GM10266 (cell line): ENCODE results near the gene GNAI1.

Experiments
- DNase-seq: peaks from one replicate; pipeline ENCODE4 v3.0.0; 2012; ENCODE audit errors: extremely low spot score
- CTCF ChIP-seq: IDR thresholded peaks from 2 replicates; pipeline ENCODE4 v1.5.1; 2012; ENCODE audit warnings: mild to moderate bottlenecking, low read depth; ENCODE audit not compliant: control insufficient read depth, insufficient read depth; ENCODE audit errors: missing control alignments

The GNAI1 gene

GRCh38 chr7:80208700-80209099 is 74.1 kb downstream of the GNAI1 start:
- no peak for TF ChIP-seq CTCF
- no peak for DNase-seq

- TF ChIP-seq CTCF: no peak
- no peak for DNase-seq
Measured at GRCh38 chr7:80210400-80210799, 75.8 kb downstream of the GNAI1 start.

GRCh38 chr7:80213814-80214213 is 79.2 kb downstream of the GNAI1 start:
- TF ChIP-seq CTCF: no peak
- no peak for DNase-seq

- no peak for DNase-seq
- no peak for TF ChIP-seq CTCF
Measured at GRCh38 chr7:80215734-80216133, 81.1 kb downstream of the GNAI1 start.

- DNase-seq: no peak
- TF ChIP-seq CTCF: no peak
Measured at GRCh38 chr7:80216996-80217842, 82.6 kb downstream of the GNAI1 start.

GRCh38 chr7:80218723-80219122 is 84.1 kb downstream of the GNAI1 start:
- no peak for TF ChIP-seq CTCF
- no peak for DNase-seq

GRCh38 chr7:80220022-80220634 is 85.5 kb downstream of the GNAI1 start:
- no peak for DNase-seq
- TF ChIP-seq CTCF: no peak
